Liver (tissue), 9 donors: Measurements from ENCODE around the gene TERT. TPM values are rescaled to one million over a fixed set of nuclear protein-coding genes. Genes with fewer than 3 reads are reported as not detected.

ENCODE experiments used
- DNase-seq: peaks from one replicate; pipeline ENCODE4 v3.0.0-alpha.2; 2017; ENCODE audit warnings: low spot score
- H3K27ac ChIP-seq, 2 donors: one replicate each; pipeline ENCODE4 v1.7.0; 2013; ENCODE audit warnings: inconsistent platforms in 2 of 2, low read length in 2 of 2, control low read depth in 1 of 2, low read depth in 1 of 2, mild to moderate bottlenecking in 1 of 2
- H3K27me3 ChIP-seq, 4 donors: one replicate each; pipeline versions ENCODE4 v1.6.1 to v1.7.0; 2013; ENCODE audit warnings: low read length in 3 of 4, inconsistent platforms in 1 of 4, mild to moderate bottlenecking in 1 of 4, moderate library complexity in 1 of 4; ENCODE audit not compliant: control insufficient read depth in 4 of 4, insufficient read depth in 4 of 4
- H3K36me3 ChIP-seq, 4 donors: one replicate each; pipeline versions ENCODE4 v1.6.1 to v1.7.0; 2013; ENCODE audit warnings: low read length in 3 of 4, mild to moderate bottlenecking in 3 of 4, low read depth in 1 of 4, moderate library complexity in 1 of 4; ENCODE audit not compliant: control insufficient read depth in 4 of 4, insufficient read depth in 3 of 4
- H3K4me1 ChIP-seq, 4 donors: one replicate each; pipeline versions ENCODE4 v1.6.1 to v1.7.0; 2013; ENCODE audit warnings: low read length in 3 of 4, mild to moderate bottlenecking in 3 of 4, moderate library complexity in 1 of 4; ENCODE audit not compliant: control insufficient read depth in 4 of 4, insufficient read depth in 4 of 4
- H3K4me3 ChIP-seq, 3 donors: one replicate each; pipeline versions ENCODE4 v1.6.1 to v1.7.0; 2013; ENCODE audit warnings: low read length in 3 of 3, control low read depth in 1 of 3, low read depth in 1 of 3, mild to moderate bottlenecking in 1 of 3
- H3K9ac ChIP-seq, 2 donors: one replicate each; pipeline ENCODE4 v1.7.0; 2013; ENCODE audit warnings: low read length in 2 of 2, mild to moderate bottlenecking in 2 of 2, moderate library complexity in 2 of 2, control low read depth in 1 of 2, low read depth in 1 of 2
- H3K9me3 ChIP-seq, 4 donors: one replicate each; pipeline versions ENCODE4 v1.6.1 to v1.7.0; 2013; ENCODE audit warnings: low read length in 3 of 4; ENCODE audit not compliant: control insufficient read depth in 4 of 4
- ATF3 ChIP-seq: IDR thresholded peaks from 2 replicates; pipeline ENCODE4 v1.6.1; 2016; ENCODE audit warnings: antibody characterized with exemption
- CTCF ChIP-seq: fragments of 150-350 bp; IDR thresholded peaks from 2 replicates; pipeline ENCODE4 v1.5.1; 2017; ENCODE audit warnings: improper control_type of control experiment, low read depth, low read length; ENCODE audit not compliant: missing input control
- EGR1 ChIP-seq, 2 donors: IDR thresholded peaks; 2 replicates each; pipeline ENCODE4 v1.6.1; 2016 to 2018; ENCODE audit warnings: antibody characterized with exemption in 2 of 2, low read depth in 2 of 2
- FOXA1 ChIP-seq: IDR thresholded peaks from 2 replicates; pipeline ENCODE4 v1.6.1; 2016; ENCODE audit warnings: antibody characterized with exemption
- FOXA2 ChIP-seq: IDR thresholded peaks from 2 replicates; pipeline ENCODE4 v1.6.1; 2016; ENCODE audit warnings: antibody characterized with exemption
- GABPA ChIP-seq, 2 donors: IDR thresholded peaks in 1 of 2; conservative IDR thresholded peaks in 1 of 2; 2 replicates each; pipeline ENCODE4 v1.6.1; 2016; ENCODE audit warnings: antibody characterized with exemption in 2 of 2, mild to moderate bottlenecking in 1 of 2, moderate library complexity in 1 of 2
- HNF4A ChIP-seq, 2 donors: conservative IDR thresholded peaks; 2 replicates each; pipeline ENCODE4 v1.6.1; 2016; ENCODE audit warnings: antibody characterized with exemption in 2 of 2, mild to moderate bottlenecking in 2 of 2
- HNF4G ChIP-seq: IDR thresholded peaks from 2 replicates; pipeline ENCODE4 v1.6.1; 2016; ENCODE audit warnings: antibody characterized with exemption
- JUND ChIP-seq, 2 donors: IDR thresholded peaks; 2 replicates each; pipeline ENCODE4 v1.6.1; 2016; ENCODE audit warnings: antibody characterized with exemption in 2 of 2
- NR2F2 ChIP-seq: IDR thresholded peaks from 2 replicates; pipeline ENCODE4 v1.6.1; 2016; ENCODE audit warnings: antibody characterized with exemption
- RAD21 ChIP-seq, 2 donors: IDR thresholded peaks; 2 replicates each; pipeline ENCODE4 v1.6.1; 2016; ENCODE audit warnings: antibody characterized with exemption in 2 of 2, mild to moderate bottlenecking in 2 of 2
- RXRA ChIP-seq, 2 donors: IDR thresholded peaks; 2 replicates each; pipeline ENCODE4 v1.6.1; 2017 to 2018; ENCODE audit warnings: antibody characterized with exemption in 2 of 2, mild to moderate bottlenecking in 1 of 2
- SP1 ChIP-seq: IDR thresholded peaks from 2 replicates; pipeline ENCODE4 v1.6.1; 2018; ENCODE audit warnings: antibody characterized with exemption, mild to moderate bottlenecking
- TAF1 ChIP-seq: conservative IDR thresholded peaks from 2 replicates; pipeline ENCODE4 v1.6.1; 2016; ENCODE audit warnings: antibody characterized with exemption, mild to moderate bottlenecking
- YY1 ChIP-seq: IDR thresholded peaks from 2 replicates; pipeline ENCODE4 v1.6.1; 2016; ENCODE audit warnings: antibody characterized with exemption, mild to moderate bottlenecking
- ZBTB33 ChIP-seq: IDR thresholded peaks from 2 replicates; pipeline ENCODE4 v1.6.1; 2016; ENCODE audit warnings: antibody characterized with exemption
- WGBS: extraction: QIAGEN DNeasy Blood & Tissue Kit; methylation state at CpG from one replicate; pipeline ENCODE4 v1.1.7; 2013; 5-methylcytosine and 5-hydroxymethylcytosine counted together
- polyA plus RNA-seq, 2 donors: library from polyadenylated mRNA; stranded (reverse) in 1 of 2; unstranded in 1 of 2; fragments of 200-250 nt in 1 of 2; fragments of >200 nt in 1 of 2; fragmentation: Nextera tagmentation in 1 of 2; extraction: Ambion mirVana in 1 of 2; gene quantifications; one replicate each; pipeline versions ENCODE4 v1.2.1 to v1.2.3, GENCODE V29; 2013 to 2015
- total RNA-seq, 2 donors: library from RNA; depleted of rRNA; stranded (reverse); fragments of >200 nt; gene quantifications; one replicate each; pipeline ENCODE4 v1.2.3, GENCODE V29; 2014
- TF ChIP-seq, protein P1 (sequence below): IDR thresholded peaks from 2 replicates; pipeline ENCODE4 v1.6.1; 2016; ENCODE audit warnings: antibody characterized with exemption
- TF ChIP-seq, protein P2 (sequence below): IDR thresholded peaks from 2 replicates; pipeline ENCODE4 v1.6.1; 2016; ENCODE audit warnings: antibody characterized with exemption, mild to moderate bottlenecking
- donor health status: healthy.
- donor health status: healthy.
- donor health status: healthy.
- donor health status: healthy.
- donor health status: healthy.

TERT gene
- total and polyA plus RNA-seq, 4 donors: 0.14 TPM; not detected in 3

DNA sequence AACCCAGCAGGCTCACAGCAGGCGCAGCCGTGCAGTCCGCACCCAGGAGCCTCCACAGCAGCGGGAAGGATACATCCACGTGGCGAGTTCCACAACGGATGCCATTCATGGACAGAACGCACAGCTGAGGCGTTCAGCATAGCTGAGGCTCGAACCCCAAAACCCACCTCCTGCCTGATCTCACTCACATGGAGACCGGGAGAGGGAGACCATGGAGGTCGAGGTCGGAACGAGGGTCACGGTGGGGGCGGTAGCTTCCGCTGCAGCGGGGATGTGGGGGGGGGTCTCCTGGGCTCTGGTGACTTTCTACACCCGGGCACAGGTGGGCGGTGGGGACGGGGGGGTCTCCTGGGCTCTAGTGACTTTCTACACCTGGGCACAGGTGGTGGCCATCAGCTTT lies 17.5 kb downstream of the TERT start:
- no peak for DNase-seq
- Histone ChIP-seq H3K27me3 (no peaks in the 10 kb centered on the region), H3K27ac (no peak overlapping the region), H3K9me3 (peaks cover 0 to 8% (median 0%) of the 10 kb centered on the region in 4 donors), H3K9ac (no peak overlapping the region), H3K4me3 (no peak overlapping the region), H3K36me3 (no peaks in the 10 kb centered on the region), H3K4me1 (no peaks in the 10 kb centered on the region)
- WGBS: 89% methylated on average over 21 of the region's 21 CpGs
- TF ChIP-seq NR2F2 (no peak), JUND (IDR thresholded peaks at IDR 0.05) (no peak), RAD21 (IDR thresholded peaks at IDR 0.05) (no peak), HNF4A (conservative IDR thresholded peaks at IDR 0.05) (no peak), RXRA (IDR thresholded peaks at IDR 0.05) (no peak), FOXA2 (no peak), HNF4G (no peak), SP1 (no peak), ATF3 (no peak), GABPA (IDR thresholded peaks at IDR 0.05 in 1 of 2, conservative IDR thresholded peaks at IDR 0.05 in 1 of 2) (no peak), ZBTB33 (no peak)
- TF ChIP-seq, protein P1, sequence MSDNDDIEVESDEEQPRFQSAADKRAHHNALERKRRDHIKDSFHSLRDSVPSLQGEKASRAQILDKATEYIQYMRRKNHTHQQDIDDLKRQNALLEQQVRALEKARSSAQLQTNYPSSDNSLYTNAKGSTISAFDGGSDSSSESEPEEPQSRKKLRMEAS: no peak
- TF ChIP-seq, protein P2, sequence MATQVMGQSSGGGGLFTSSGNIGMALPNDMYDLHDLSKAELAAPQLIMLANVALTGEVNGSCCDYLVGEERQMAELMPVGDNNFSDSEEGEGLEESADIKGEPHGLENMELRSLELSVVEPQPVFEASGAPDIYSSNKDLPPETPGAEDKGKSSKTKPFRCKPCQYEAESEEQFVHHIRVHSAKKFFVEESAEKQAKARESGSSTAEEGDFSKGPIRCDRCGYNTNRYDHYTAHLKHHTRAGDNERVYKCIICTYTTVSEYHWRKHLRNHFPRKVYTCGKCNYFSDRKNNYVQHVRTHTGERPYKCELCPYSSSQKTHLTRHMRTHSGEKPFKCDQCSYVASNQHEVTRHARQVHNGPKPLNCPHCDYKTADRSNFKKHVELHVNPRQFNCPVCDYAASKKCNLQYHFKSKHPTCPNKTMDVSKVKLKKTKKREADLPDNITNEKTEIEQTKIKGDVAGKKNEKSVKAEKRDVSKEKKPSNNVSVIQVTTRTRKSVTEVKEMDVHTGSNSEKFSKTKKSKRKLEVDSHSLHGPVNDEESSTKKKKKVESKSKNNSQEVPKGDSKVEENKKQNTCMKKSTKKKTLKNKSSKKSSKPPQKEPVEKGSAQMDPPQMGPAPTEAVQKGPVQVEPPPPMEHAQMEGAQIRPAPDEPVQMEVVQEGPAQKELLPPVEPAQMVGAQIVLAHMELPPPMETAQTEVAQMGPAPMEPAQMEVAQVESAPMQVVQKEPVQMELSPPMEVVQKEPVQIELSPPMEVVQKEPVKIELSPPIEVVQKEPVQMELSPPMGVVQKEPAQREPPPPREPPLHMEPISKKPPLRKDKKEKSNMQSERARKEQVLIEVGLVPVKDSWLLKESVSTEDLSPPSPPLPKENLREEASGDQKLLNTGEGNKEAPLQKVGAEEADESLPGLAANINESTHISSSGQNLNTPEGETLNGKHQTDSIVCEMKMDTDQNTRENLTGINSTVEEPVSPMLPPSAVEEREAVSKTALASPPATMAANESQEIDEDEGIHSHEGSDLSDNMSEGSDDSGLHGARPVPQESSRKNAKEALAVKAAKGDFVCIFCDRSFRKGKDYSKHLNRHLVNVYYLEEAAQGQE: no peak

DNA sequence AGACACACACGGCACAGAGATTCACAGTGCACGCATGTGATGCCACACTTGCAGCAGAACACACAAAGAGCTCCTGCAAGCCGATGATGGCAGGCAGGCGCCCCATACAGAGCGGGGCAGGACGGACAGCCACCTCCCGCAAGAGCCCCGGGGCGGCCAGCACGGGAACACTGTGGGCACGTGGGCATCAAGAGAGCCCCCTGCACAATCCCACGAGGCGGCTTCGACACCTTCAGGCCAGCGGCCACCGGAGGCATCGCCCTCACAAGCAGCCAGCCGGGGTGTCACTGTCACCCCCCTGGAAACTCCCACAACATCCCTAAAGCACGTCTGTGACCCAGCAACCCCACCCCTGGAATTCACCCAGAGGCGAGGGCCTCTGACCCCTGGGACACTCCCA lies 17.9 kb downstream of the TERT start:
- DNase-seq: no peak
- H3K27ac ChIP-seq: no peak overlapping the region
- no peak overlapping the region for H3K4me3 ChIP-seq
- 89% methylated on average over 20 of the region's 20 CpGs for WGBS
- no peaks in the 10 kb centered on the region for H3K27me3 ChIP-seq
- H3K36me3 ChIP-seq: no peaks in the 10 kb centered on the region
- no peaks in the 10 kb centered on the region for H3K4me1 ChIP-seq
- H3K9me3 ChIP-seq: peaks cover 0 to 8% (median 0%) of the 10 kb centered on the region in 4 donors
- no peak overlapping the region for H3K9ac ChIP-seq
- TF ChIP-seq CTCF: no peak
- TF ChIP-seq, protein P1: no peak
- TF ChIP-seq TAF1: no peak
- TF ChIP-seq HNF4G: no peak
- TF ChIP-seq RXRA (IDR thresholded peaks at IDR 0.05): no peak
- no peak for TF ChIP-seq SP1
- no peak for TF ChIP-seq HNF4A (conservative IDR thresholded peaks at IDR 0.05)
- no peak for TF ChIP-seq NR2F2
- no peak for TF ChIP-seq EGR1 (IDR thresholded peaks at IDR 0.05; ENCODE audit: low read depth in 2 of 2)
- TF ChIP-seq, protein P2: no peak
- no peak for TF ChIP-seq GABPA (IDR thresholded peaks at IDR 0.05 in 1 of 2, conservative IDR thresholded peaks at IDR 0.05 in 1 of 2)
- no peak for TF ChIP-seq ZBTB33
- no peak for TF ChIP-seq FOXA1
- TF ChIP-seq YY1: no peak
- no peak for TF ChIP-seq FOXA2
- TF ChIP-seq JUND (IDR thresholded peaks at IDR 0.05): no peak
